ENCODE data around the gene VPS37C.

DNA sequence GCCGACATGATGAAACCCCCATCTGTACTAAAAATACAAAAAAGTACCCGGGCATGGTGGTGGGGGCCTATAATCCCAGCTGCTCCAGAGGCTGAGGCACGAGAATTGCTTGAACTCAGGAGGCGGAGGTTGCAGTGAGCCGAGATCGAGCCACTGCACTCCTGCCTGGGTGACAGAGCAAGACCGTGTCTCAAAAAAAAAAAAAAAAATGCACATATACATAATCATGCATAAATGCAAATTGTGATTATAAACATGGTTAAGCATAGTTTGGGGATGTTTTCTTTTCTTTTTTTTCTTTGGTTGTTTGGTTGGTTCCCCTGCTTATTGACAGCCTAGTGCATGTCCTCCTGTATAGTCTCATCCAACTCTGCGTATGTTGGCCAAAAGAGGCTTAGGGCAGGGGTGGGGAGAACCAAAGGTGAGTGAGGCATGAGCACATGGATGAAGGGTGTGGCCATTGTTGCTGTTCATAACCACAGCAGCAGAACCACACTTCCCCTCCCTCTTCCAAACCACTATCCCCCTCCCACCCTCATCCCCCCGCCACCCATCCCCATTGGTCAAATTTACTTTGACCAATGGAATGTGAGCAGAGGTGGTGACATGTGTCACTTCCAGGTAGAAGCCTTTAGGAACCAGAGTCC, 6.9 kb upstream of the VPS37C start:
- TF ChIP-seq, protein P1, sequence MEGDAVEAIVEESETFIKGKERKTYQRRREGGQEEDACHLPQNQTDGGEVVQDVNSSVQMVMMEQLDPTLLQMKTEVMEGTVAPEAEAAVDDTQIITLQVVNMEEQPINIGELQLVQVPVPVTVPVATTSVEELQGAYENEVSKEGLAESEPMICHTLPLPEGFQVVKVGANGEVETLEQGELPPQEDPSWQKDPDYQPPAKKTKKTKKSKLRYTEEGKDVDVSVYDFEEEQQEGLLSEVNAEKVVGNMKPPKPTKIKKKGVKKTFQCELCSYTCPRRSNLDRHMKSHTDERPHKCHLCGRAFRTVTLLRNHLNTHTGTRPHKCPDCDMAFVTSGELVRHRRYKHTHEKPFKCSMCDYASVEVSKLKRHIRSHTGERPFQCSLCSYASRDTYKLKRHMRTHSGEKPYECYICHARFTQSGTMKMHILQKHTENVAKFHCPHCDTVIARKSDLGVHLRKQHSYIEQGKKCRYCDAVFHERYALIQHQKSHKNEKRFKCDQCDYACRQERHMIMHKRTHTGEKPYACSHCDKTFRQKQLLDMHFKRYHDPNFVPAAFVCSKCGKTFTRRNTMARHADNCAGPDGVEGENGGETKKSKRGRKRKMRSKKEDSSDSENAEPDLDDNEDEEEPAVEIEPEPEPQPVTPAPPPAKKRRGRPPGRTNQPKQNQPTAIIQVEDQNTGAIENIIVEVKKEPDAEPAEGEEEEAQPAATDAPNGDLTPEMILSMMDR (IDR thresholded peaks at IDR 0.05; ENCODE audit: insufficient read depth, low read length), result no peak
- no peak for TF ChIP-seq POLR2AphosphoS5 (IDR thresholded peaks at IDR 0.05; ENCODE audit: low read depth)
- TF ChIP-seq, protein P2, sequence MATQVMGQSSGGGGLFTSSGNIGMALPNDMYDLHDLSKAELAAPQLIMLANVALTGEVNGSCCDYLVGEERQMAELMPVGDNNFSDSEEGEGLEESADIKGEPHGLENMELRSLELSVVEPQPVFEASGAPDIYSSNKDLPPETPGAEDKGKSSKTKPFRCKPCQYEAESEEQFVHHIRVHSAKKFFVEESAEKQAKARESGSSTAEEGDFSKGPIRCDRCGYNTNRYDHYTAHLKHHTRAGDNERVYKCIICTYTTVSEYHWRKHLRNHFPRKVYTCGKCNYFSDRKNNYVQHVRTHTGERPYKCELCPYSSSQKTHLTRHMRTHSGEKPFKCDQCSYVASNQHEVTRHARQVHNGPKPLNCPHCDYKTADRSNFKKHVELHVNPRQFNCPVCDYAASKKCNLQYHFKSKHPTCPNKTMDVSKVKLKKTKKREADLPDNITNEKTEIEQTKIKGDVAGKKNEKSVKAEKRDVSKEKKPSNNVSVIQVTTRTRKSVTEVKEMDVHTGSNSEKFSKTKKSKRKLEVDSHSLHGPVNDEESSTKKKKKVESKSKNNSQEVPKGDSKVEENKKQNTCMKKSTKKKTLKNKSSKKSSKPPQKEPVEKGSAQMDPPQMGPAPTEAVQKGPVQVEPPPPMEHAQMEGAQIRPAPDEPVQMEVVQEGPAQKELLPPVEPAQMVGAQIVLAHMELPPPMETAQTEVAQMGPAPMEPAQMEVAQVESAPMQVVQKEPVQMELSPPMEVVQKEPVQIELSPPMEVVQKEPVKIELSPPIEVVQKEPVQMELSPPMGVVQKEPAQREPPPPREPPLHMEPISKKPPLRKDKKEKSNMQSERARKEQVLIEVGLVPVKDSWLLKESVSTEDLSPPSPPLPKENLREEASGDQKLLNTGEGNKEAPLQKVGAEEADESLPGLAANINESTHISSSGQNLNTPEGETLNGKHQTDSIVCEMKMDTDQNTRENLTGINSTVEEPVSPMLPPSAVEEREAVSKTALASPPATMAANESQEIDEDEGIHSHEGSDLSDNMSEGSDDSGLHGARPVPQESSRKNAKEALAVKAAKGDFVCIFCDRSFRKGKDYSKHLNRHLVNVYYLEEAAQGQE (IDR thresholded peaks at IDR 0.05; ENCODE audit: insufficient replicate concordance, low read depth), result no peak

All from HL-60 (cell line).